ENCODE results near the gene HDGFL3.
"Not testable (repeated sequence)": the region's sequence is repeated elsewhere in the genome, so short reads cannot be mapped to it uniquely, and the experiment has no call there.

The HDGFL3 gene

DNA sequence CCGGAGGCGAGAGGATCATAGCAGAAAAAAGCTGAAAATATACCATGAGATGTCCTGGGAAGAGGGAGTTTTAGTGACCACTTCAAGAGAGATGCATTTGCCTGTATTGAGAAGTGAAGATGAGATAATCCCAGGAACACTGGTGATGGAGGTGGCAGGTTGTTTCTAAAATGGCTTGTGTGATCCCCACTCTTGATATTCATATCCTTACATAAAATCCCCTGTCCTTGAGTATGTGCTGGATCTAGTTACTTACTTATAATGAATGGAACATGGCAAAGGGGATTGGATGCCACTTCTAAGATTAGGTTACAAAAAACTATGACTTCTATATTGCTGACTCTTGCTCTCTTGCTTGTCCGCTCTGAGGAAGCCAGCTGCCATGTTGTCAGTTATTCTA is 22.1 kb downstream of the HDGFL3 start:
- Mint-ChIP-seq H3K36me3 (ENCODE audit: insufficient read depth) (no peaks in the 10 kb centered on the region), H3K4me3 (no peak overlapping the region), H3K4me1 (no peaks in the 10 kb centered on the region), H3K27me3 (peaks cover 19% of the 10 kb centered on the region), H3K27ac (ENCODE audit: low read depth) (no peak overlapping the region), H3K9me3 (no peaks in the 10 kb centered on the region)
- DNase-seq (ENCODE audit: low spot score in 2 of 2), result no peak
- no peak for ATAC-seq (replicated peaks; ENCODE audit: extremely low read depth, poor library complexity, severe bottlenecking)

DNA sequence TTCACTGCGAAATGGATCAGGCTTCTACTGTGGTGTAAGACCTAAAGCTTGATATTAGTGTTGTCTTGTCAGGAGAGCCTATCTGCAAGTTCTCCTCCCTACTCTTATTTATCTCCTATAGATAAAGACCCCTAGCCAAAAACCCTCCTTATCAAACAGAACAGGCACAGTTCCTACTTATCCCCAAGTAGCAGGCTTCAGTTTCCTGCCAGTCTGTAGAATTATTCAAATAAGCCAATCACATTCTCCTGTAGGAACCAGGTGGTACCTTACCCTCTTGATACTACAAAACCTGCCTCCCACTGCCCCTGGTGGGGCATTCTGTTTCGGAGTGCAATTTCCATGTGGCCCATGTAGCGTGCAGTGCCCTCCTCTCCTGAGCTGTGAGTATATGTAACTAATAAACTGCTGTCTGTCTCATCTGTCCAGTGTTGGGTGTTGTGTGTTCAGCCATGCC is 28.7 kb downstream of the HDGFL3 start:
- H3K36me3 Mint-ChIP-seq (ENCODE audit: insufficient read depth), result no peaks in the 10 kb centered on the region
- H3K27me3 Mint-ChIP-seq, result peaks cover 41% of the 10 kb centered on the region
- H3K4me1 Mint-ChIP-seq, result no peaks in the 10 kb centered on the region
- H3K4me3 Mint-ChIP-seq, result no peak overlapping the region
- DNase-seq (ENCODE audit: low spot score in 2 of 2) (no peak), ATAC-seq (replicated peaks; ENCODE audit: extremely low read depth, poor library complexity, severe bottlenecking) (no peak)
- H3K9me3 Mint-ChIP-seq, result no peaks in the 10 kb centered on the region
- no peak overlapping the region for H3K27ac Mint-ChIP-seq (ENCODE audit: low read depth)

DNA sequence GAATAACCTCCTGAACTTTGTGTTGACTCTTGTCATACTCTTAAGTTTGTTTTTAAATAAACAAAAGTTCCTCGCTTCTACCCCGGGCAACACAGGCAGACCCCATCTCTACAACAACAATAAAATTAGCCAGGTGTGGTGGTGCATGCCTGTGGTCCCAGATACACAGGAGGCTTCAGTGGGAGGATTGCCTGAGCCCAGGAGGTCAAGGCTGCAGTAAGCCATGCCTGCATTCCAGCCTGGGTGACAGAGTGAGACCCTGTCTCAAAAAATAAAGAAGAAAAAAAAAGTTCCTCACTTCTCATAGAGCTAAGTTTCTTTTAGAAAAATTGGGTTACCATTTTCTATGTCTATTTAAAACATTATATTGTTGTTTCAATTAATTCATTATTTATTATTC is 29.2 kb downstream of the HDGFL3 start:
- no peak overlapping the region for H3K4me3 Mint-ChIP-seq
- no peaks in the 10 kb centered on the region for H3K9me3 Mint-ChIP-seq
- no peaks in the 10 kb centered on the region for H3K4me1 Mint-ChIP-seq
- DNase-seq (ENCODE audit: low spot score in 2 of 2) (no peak), ATAC-seq (replicated peaks; ENCODE audit: extremely low read depth, poor library complexity, severe bottlenecking) (no peak)
- H3K36me3 Mint-ChIP-seq (ENCODE audit: insufficient read depth), result no peaks in the 10 kb centered on the region
- H3K27me3 Mint-ChIP-seq, result peaks cover 41% of the 10 kb centered on the region
- H3K27ac Mint-ChIP-seq (ENCODE audit: low read depth), result no peak overlapping the region

DNA sequence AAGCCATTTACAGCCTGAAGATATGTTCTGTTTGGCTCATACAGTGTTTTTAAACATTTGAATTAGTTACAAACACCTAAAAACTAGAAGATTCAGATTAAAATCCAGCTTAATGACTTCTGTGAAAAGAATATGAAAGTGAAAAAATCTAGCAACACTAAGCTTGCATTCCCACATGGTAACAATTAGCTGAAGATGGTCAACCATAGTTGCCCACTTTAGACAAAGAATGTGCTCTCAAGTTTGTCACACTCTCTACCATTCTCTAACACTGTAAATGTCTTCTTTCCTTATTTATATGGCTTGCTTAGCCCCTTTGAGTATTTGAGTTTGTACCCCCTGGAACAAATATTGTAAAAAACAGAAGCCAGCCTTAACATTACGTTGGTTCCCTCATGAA is 32.7 kb downstream of the HDGFL3 start:
- Mint-ChIP-seq H3K27me3 (peaks cover 15% of the 10 kb centered on the region), H3K27ac (ENCODE audit: low read depth) (no peak overlapping the region), H3K4me3 (no peak overlapping the region), H3K9me3 (no peaks in the 10 kb centered on the region), H3K4me1 (no peaks in the 10 kb centered on the region), H3K36me3 (ENCODE audit: insufficient read depth) (no peaks in the 10 kb centered on the region)
- ATAC-seq (replicated peaks; ENCODE audit: extremely low read depth, poor library complexity, severe bottlenecking) (no peak), DNase-seq (ENCODE audit: low spot score in 2 of 2) (no peak)

DNA sequence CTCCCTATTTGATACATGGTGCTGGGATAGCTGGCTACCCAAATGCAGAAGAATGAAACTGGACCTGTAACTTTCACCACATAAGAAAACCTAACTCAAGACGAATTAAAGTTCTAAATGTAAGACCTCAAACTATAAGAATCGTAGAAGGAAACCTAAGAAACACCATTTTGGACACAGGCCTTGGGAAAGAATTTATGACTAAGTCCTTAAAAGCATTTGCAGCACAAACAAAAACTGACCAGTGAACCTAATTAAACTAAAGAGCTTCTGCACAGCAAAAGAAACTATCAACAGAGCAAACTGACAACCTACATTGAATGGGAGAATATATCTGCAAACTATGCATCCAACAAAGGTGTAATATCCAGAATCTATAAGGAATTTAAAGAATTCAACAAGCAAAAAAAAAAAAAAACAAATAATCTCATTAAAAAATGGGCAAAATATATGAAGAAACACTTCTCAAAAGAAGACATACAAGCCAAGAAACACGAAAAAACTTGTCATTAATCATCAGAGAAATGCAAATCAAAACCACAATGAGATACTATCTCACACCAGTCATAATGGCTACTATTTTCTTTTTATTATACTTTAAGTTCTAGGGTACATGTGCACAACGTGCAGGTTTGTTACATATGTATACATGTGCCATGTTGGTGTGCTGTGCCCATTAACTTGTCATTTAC is 37.0 kb downstream of the HDGFL3 start:
- no peak for DNase-seq (ENCODE audit: low spot score in 2 of 2)
- H3K9me3 Mint-ChIP-seq, result peaks cover 8% of the 10 kb centered on the region
- no peak overlapping the region for H3K27ac Mint-ChIP-seq (ENCODE audit: low read depth)
- no peak for ATAC-seq (replicated peaks; ENCODE audit: extremely low read depth, poor library complexity, severe bottlenecking)
- H3K36me3 Mint-ChIP-seq (ENCODE audit: insufficient read depth), result no peaks in the 10 kb centered on the region
- no peaks in the 10 kb centered on the region for H3K4me1 Mint-ChIP-seq
- peaks cover 35% of the 10 kb centered on the region for H3K27me3 Mint-ChIP-seq
- H3K4me3 Mint-ChIP-seq, result no peak overlapping the region

DNA sequence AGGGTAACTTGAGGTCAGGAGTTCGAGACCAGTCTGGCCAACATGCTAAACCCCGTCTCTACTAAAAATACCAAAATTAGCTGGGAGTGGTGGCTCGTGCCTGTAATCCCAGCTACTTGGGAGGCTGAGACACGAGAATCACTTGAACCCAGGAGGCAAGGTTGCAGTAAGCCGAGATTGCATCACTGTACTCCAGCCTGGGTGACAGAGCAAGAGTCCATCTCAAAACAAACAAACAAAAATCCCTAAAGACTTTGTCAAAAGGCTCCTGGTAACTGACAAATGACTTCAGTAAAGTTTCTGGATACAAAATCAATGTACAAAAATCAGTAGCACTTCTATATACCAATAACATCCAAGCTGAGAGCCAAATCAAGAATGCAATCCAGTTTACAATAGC is 38.0 kb downstream of the HDGFL3 start:
- not testable (repeated sequence) for ATAC-seq (replicated peaks; ENCODE audit: extremely low read depth, poor library complexity, severe bottlenecking); H3K36me3 Mint-ChIP-seq (ENCODE audit: insufficient read depth); H3K4me3 Mint-ChIP-seq; H3K9me3 Mint-ChIP-seq; H3K4me1 Mint-ChIP-seq; H3K27ac Mint-ChIP-seq (ENCODE audit: low read depth); DNase-seq (ENCODE audit: low spot score in 2 of 2)
- peaks cover 44% of the 10 kb centered on the region for H3K27me3 Mint-ChIP-seq

DNA sequence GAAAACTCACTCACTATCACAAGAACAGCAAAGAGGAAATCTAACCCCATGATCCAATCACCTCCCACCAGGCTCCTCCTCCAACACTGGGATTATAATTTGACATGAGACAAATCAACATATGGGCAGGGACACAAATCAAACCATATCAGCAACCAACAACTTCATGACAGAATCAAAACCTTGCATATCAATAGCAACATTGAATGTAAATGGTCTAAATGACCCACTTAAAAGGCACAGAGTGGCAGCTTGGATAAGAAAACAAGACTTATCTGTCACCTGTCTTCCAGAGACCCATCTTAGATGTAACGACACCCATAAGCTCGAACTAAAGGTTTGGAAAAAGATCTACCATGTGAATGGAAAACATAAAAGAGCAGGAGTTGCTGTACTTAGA is 40.8 kb downstream of the HDGFL3 start:
- no peak for DNase-seq (ENCODE audit: low spot score in 2 of 2)
- Mint-ChIP-seq H3K36me3 (ENCODE audit: insufficient read depth) (no peaks in the 10 kb centered on the region), H3K9me3 (peaks cover 8% of the 10 kb centered on the region), H3K27me3 (peaks cover 64% of the 10 kb centered on the region), H3K4me3 (no peak overlapping the region), H3K27ac (ENCODE audit: low read depth) (no peak overlapping the region), H3K4me1 (no peaks in the 10 kb centered on the region)
- no peak for ATAC-seq (replicated peaks; ENCODE audit: extremely low read depth, poor library complexity, severe bottlenecking)

DNA sequence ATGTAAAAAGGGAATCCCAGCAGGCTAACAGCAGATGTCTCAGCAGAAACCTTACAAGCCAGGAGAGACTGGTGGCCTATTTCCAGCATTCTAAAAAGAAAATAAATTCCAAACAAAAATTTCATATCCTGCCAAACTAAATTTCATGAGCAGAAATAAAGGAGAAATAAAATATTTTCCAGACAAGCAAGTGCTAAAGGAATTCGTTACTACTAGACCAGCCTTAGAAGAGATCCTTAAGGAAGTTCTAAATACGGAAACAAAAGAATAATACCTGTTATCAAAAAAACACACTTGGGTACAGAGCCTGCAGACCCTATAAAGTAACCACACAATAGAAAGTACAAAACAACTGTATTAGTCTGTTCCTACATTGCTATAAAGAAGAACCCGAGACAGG is 41.4 kb downstream of the HDGFL3 start:
- H3K4me1 Mint-ChIP-seq, result no peaks in the 10 kb centered on the region
- peaks cover 64% of the 10 kb centered on the region for H3K27me3 Mint-ChIP-seq
- ATAC-seq (replicated peaks; ENCODE audit: extremely low read depth, poor library complexity, severe bottlenecking) (no peak), DNase-seq (ENCODE audit: low spot score in 2 of 2) (no peak)
- H3K9me3 Mint-ChIP-seq, result peaks cover 8% of the 10 kb centered on the region
- no peaks in the 10 kb centered on the region for H3K36me3 Mint-ChIP-seq (ENCODE audit: insufficient read depth)
- no peak overlapping the region for H3K4me3 Mint-ChIP-seq
- no peak overlapping the region for H3K27ac Mint-ChIP-seq (ENCODE audit: low read depth)

DNA sequence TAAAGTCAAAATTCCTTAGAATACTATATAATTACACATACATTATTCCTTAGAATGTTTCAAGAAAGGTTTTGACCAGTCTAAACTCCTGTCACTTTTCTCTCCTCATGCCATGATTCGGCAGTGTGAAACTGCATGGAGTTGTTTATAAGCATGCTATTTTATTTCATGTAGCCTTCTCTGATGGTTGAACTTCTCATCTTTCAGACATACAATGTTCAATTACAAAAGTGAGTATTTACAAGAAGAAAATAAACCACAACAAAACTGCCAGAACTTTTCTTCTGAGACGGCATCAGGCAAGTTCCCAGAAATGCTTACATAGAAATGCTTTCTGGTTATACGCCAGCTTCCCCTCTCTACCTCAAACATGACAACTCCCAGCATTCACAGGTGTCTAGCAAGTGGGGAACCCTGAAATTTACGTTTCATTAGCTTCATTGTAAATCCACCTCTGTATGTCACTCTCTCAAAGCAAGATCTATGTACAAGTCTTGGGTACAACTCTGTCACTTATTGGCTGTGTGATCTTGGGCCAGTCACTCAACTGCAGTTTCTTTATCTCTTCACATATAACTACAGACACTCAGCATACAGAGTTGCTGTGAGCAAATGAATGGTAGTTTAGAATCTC is 42.7 kb downstream of the HDGFL3 start:
- H3K9me3 Mint-ChIP-seq, result peaks cover 8% of the 10 kb centered on the region
- H3K4me1 Mint-ChIP-seq, result no peaks in the 10 kb centered on the region
- no peak overlapping the region for H3K27ac Mint-ChIP-seq (ENCODE audit: low read depth)
- ATAC-seq (replicated peaks; ENCODE audit: extremely low read depth, poor library complexity, severe bottlenecking) (no peak), DNase-seq (ENCODE audit: low spot score in 2 of 2) (no peak)
- peaks cover 69% of the 10 kb centered on the region for H3K27me3 Mint-ChIP-seq
- H3K4me3 Mint-ChIP-seq, result no peak overlapping the region
- no peaks in the 10 kb centered on the region for H3K36me3 Mint-ChIP-seq (ENCODE audit: insufficient read depth)

DNA sequence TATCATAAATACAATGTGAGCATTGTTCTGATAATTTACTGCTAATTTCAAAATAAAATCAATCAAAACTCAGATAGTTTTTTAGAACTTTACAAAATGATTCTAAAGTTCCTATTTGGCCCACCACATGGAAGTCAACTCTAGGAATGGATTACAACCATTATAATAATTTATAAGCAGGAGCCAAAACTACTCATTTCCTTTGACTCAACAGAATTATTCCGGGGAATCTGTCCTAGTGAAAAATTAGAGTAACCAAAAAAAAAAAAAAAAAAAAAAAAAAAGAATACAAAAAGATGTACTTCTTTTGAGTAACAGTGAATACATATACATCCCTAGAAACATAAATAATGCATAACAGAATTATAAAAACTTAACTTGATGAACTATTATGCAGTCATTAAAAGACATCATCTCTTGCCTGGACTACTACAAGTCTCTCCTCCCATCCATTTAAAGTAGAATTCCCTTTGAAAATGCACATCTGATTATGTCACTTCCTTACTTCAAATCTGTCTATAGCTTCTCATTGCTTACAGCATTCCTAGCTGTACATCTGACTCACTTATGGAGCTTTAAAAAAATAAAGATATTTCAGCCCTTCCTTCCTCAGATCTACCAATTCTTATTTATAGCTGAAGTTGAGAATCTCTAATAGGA is 43.4 kb downstream of the HDGFL3 start:
- ATAC-seq (replicated peaks; ENCODE audit: extremely low read depth, poor library complexity, severe bottlenecking) (no peak), DNase-seq (ENCODE audit: low spot score in 2 of 2) (no peak)
- Mint-ChIP-seq H3K36me3 (ENCODE audit: insufficient read depth) (no peaks in the 10 kb centered on the region), H3K27ac (ENCODE audit: low read depth) (no peak overlapping the region), H3K27me3 (peaks cover 75% of the 10 kb centered on the region), H3K4me3 (no peak overlapping the region), H3K4me1 (no peaks in the 10 kb centered on the region), H3K9me3 (peaks cover 8% of the 10 kb centered on the region)

DNA sequence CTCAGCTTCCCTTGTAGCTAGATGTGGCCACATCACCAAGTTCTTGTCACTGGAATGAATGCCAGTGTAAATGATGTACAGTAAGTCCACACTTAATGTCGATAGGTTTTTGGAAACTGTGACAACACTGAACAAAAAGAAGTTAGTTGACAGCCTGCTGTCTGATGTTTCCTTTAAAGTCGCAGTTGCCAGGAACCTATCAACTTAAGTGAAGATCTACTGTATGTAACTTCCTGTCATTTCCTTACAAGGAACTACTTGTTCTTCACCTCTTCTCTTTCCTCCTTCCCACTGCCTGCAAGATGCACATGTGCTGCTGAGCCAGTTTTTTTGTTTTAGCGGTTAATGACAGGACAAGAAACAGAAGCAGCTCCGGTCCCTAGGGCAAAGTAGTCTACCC is 44.6 kb downstream of the HDGFL3 start:
- ATAC-seq (replicated peaks; ENCODE audit: extremely low read depth, poor library complexity, severe bottlenecking) (no peak), DNase-seq (ENCODE audit: low spot score in 2 of 2) (no peak)
- no peak overlapping the region for H3K27ac Mint-ChIP-seq (ENCODE audit: low read depth)
- H3K27me3 Mint-ChIP-seq, result peaks cover 70% of the 10 kb centered on the region
- H3K9me3 Mint-ChIP-seq, result peaks cover 8% of the 10 kb centered on the region
- no peak overlapping the region for H3K4me3 Mint-ChIP-seq
- H3K4me1 Mint-ChIP-seq, result no peaks in the 10 kb centered on the region
- H3K36me3 Mint-ChIP-seq (ENCODE audit: insufficient read depth), result no peaks in the 10 kb centered on the region

DNA sequence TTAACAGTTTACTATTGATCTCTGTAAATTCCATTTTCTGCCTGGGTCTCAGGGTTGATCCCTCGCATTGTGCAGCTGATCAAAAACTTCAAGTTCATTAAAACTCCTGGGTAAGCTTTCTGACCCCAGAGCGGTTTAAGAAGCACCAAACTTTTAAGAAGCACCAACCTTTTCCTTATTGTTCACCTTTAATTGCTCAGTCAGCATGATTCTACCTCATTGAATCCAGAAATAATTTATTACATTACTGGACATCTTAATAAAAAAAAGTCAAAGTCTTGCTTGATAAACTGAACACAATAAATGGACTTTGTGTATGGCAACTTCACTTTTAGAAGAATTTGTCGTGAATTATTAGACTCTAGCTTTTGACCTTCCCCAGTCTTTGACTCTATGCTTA is 46.9 kb downstream of the HDGFL3 start:
- Mint-ChIP-seq H3K27ac (ENCODE audit: low read depth) (no peak overlapping the region), H3K9me3 (no peaks in the 10 kb centered on the region), H3K27me3 (peaks cover 47% of the 10 kb centered on the region), H3K36me3 (ENCODE audit: insufficient read depth) (peaks cover 1% of the 10 kb centered on the region), H3K4me3 (no peak overlapping the region), H3K4me1 (no peaks in the 10 kb centered on the region)
- no peak for ATAC-seq (replicated peaks; ENCODE audit: extremely low read depth, poor library complexity, severe bottlenecking)
- DNase-seq (ENCODE audit: low spot score in 2 of 2), result no peak

DNA sequence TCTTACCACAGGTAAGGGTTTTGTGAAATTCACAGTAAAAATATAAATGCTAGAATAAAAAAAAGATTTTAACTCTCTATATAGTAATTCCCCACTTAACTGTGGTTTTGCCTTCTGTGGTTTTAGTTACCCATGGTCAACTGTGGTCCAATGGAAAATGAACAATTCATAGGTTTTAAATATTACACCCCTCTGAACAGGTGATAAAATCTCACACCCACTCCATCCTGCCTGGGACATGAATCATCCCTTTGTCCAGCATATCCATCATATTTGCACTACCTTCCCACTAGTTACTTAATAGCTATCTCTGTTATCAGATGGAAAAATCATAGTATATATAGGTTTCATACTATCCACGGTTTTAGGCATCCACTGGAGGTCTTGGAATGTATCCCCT is 49.2 kb downstream of the HDGFL3 start:
- Mint-ChIP-seq H3K27me3 (peaks cover 29% of the 10 kb centered on the region), H3K27ac (ENCODE audit: low read depth) (no peak overlapping the region), H3K9me3 (no peaks in the 10 kb centered on the region), H3K36me3 (ENCODE audit: insufficient read depth) (peaks cover 1% of the 10 kb centered on the region), H3K4me1 (no peaks in the 10 kb centered on the region), H3K4me3 (no peak overlapping the region)
- ATAC-seq (replicated peaks; ENCODE audit: extremely low read depth, poor library complexity, severe bottlenecking), result no peak
- no peak for DNase-seq (ENCODE audit: low spot score in 2 of 2)
